ENCODE data around the gene ERC2. TPM values are rescaled to one million over a fixed set of nuclear protein-coding genes. Genes with fewer than 3 reads are reported as not detected.

ERC2 gene
- total RNA-seq, 3 donors from 2014 or later = 0.64 to 7.3 (median 1.3) TPM

DNA sequence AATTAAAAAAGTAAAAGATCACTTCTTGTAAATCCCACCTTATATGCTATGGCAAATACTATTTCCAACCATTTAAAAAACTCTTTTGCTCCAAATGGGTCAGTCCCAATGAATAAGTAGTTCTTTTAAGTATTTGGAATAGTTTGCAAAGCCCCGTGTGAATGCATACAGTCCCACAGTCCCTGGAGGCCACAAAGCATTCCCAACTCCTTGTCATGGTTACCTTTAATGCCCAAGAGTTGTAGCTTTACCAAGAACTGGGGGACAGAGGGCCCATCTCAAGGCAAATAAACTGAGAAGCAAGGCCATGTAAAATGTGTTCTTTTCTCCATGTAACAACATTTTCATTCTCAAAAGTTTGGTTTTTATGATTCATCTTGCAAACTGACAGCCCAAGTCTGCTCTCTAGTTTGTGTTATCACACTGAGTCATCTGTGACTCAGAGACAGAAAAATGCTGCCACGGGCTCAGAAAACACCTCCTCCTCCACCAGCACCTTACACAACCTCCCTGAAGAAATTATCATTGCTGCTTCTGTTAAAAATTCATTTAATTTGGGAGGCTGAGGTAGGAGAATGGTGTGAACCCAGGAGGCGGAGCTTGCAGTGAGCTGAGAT lies 336.2 kb downstream of the ERC2 start:
- H3K4me3 ChIP-seq = no peak overlapping the region
- no peaks in the 10 kb centered on the region for H3K9me3 ChIP-seq
- no peak overlapping the region for H3K27ac ChIP-seq
- intact Hi-C loops (cut with DNase I; ENCODE audit: low total_unique reads) = no loop called here
- DNase-seq (ENCODE audit: low spot score in 2 of 2) = peak in 1 of 2 donors; percentile 53
- no peaks in the 10 kb centered on the region for H3K27me3 ChIP-seq
- no peak for TF ChIP-seq POLR2AphosphoS5 (IDR thresholded peaks at IDR 0.05)
- H3K4me1 ChIP-seq = no peaks in the 10 kb centered on the region
- no peaks in the 10 kb centered on the region for H3K36me3 ChIP-seq

DNA sequence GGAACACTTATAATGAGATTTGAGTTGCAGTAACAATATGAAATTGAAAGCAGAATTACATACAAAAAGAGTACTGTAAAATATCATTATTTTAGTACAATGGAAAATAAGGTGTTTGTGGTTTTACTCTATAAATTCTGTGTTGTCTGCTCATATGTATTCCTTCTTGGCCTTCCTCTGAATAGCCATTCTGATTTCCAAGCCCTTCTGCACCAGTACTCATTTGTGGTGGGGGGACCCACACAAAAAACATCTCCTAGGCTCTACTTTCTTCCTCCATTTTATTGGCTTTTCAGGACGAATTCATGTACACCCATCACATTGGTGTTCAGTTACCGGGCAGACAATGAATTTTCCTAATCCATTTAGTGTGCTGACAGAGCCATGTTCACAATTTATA lies 338.2 kb downstream of the ERC2 start:
- Histone ChIP-seq H3K4me1 (no peaks in the 10 kb centered on the region), H3K27me3 (no peaks in the 10 kb centered on the region), H3K9me3 (no peaks in the 10 kb centered on the region), H3K27ac (no peak overlapping the region), H3K4me3 (no peak overlapping the region), H3K36me3 (no peaks in the 10 kb centered on the region)
- DNase-seq (ENCODE audit: low spot score in 2 of 2) = no peak
- TF ChIP-seq POLR2AphosphoS5 (IDR thresholded peaks at IDR 0.05) (no peak), POLR2A (IDR thresholded peaks at IDR 0.05) (no peak)
- TF ChIP-seq, protein P1, sequence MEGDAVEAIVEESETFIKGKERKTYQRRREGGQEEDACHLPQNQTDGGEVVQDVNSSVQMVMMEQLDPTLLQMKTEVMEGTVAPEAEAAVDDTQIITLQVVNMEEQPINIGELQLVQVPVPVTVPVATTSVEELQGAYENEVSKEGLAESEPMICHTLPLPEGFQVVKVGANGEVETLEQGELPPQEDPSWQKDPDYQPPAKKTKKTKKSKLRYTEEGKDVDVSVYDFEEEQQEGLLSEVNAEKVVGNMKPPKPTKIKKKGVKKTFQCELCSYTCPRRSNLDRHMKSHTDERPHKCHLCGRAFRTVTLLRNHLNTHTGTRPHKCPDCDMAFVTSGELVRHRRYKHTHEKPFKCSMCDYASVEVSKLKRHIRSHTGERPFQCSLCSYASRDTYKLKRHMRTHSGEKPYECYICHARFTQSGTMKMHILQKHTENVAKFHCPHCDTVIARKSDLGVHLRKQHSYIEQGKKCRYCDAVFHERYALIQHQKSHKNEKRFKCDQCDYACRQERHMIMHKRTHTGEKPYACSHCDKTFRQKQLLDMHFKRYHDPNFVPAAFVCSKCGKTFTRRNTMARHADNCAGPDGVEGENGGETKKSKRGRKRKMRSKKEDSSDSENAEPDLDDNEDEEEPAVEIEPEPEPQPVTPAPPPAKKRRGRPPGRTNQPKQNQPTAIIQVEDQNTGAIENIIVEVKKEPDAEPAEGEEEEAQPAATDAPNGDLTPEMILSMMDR (IDR thresholded peaks at IDR 0.05) = no peak
- intact Hi-C loops (cut with DNase I; ENCODE audit: low total_unique reads) = no loop called here

DNA sequence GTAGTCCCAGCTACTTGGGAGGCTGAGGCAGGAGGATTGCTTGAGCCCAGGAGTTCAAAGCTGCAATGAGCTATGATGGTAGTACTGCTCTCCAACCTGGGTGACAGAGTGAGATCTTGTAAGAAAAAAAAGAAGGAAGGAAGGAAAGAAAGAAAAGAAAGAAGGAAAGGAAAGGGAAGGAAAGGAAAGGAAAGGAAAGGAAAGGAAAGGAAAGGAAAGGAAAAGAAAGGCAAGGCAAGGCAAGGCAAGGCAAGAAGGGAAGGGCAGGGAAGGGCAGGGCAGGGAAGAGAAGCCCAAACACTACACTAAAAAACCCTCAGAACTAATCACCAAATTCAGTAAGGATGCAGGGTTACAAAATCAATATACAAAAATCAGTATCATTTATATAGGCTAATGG lies 341.6 kb downstream of the ERC2 start:
- DNase-seq (ENCODE audit: low spot score in 2 of 2) = no peak
- no peaks in the 10 kb centered on the region for H3K4me1 ChIP-seq
- no peak overlapping the region for H3K4me3 ChIP-seq
- no peaks in the 10 kb centered on the region for H3K9me3 ChIP-seq
- no peaks in the 10 kb centered on the region for H3K36me3 ChIP-seq
- no peak overlapping the region for H3K27ac ChIP-seq
- intact Hi-C loops (cut with DNase I; ENCODE audit: low total_unique reads) = no loop called here
- H3K27me3 ChIP-seq = no peaks in the 10 kb centered on the region
- no peak for TF ChIP-seq POLR2AphosphoS5 (IDR thresholded peaks at IDR 0.05)
- TF ChIP-seq, protein P1 (IDR thresholded peaks at IDR 0.05) = no peak
- TF ChIP-seq POLR2A (IDR thresholded peaks at IDR 0.05) = no peak

DNA sequence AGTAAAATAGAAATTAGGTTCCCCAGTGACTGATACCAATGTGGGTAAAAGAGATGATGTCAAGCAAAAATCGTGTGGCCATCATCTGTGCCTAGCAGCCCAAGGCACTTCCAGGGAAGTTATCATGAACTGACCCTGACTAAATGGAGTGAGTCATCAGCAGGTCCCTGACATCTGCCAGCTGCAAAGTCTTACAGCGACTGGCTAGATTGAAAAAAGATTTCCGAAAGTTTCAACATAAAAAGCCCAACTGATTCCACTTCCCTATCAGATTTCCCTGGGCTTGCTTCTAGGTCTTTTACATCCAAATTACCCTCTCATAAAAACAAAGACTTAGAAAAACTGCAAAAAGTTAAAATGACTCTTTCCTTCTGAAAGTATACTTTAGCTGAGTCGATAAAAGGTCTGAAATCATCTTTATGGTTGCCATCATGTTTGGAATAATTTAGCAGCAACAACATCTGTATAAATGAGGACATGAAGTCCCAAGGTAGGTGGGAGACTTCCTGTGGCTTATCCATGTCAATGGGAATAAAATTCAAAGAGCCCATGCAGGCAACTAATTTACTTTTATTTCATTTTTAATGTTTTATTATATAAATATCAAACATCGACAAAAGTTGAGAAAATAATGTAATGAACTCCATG lies 342.8 kb downstream of the ERC2 start:
- intact Hi-C loops (cut with DNase I; ENCODE audit: low total_unique reads) = no loop called here
- TF ChIP-seq, protein P1 (IDR thresholded peaks at IDR 0.05) = no peak
- TF ChIP-seq POLR2AphosphoS5 (IDR thresholded peaks at IDR 0.05) = no peak
- H3K4me1 ChIP-seq = no peaks in the 10 kb centered on the region

DNA sequence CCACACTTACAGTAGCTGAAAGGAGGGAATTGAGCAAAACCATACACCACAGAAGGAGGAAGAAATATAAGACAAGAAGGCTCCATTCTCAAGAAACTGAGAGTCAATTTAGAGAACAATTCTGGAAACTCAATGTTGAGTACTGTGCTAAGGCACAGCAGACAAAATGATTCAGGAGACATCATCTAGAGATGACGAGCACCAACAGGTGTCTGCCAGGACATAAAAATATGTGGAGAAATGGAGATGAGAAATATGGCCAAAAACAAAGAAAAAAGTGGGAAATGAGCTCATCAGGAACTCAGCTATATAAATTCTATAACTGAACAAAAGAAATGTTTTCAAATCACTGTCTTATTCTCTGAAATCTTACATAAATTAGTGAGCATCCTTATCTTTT lies 343.7 kb downstream of the ERC2 start:
- no peak for TF ChIP-seq POLR2A (IDR thresholded peaks at IDR 0.05)
- TF ChIP-seq, protein P1 (IDR thresholded peaks at IDR 0.05) = no peak
- no peaks in the 10 kb centered on the region for H3K4me1 ChIP-seq
- intact Hi-C loops (cut with DNase I; ENCODE audit: low total_unique reads) = no loop called here

More for the DNA sequence above, 342.8 kb downstream of the ERC2 start:
- Histone ChIP-seq H3K27me3 (no peaks in the 10 kb centered on the region), H3K27ac (no peak overlapping the region), H3K9me3 (no peaks in the 10 kb centered on the region), H3K4me3 (no peak overlapping the region), H3K36me3 (no peaks in the 10 kb centered on the region)
- no peak for DNase-seq (ENCODE audit: low spot score in 2 of 2)

More for the DNA sequence above, 343.7 kb downstream of the ERC2 start:
- Histone ChIP-seq H3K4me3 (no peak overlapping the region), H3K9me3 (no peaks in the 10 kb centered on the region), H3K27me3 (no peaks in the 10 kb centered on the region), H3K27ac (no peak overlapping the region), H3K36me3 (no peaks in the 10 kb centered on the region)
- no peak for DNase-seq (ENCODE audit: low spot score in 2 of 2)

Data from breast epithelium (tissue), 4 donors.